Heart left ventricle (tissue), 13 donors: ENCODE measurements around the gene LARP1.

Experiments used
- POLR2A ChIP-seq, 2 donors: fragments of 450-650 bp; IDR thresholded peaks; one replicate each; pipeline ENCODE4 v1.6.1; 2017; ENCODE audit warnings: antibody characterized with exemption in 2 of 2, mild to moderate bottlenecking in 2 of 2, moderate library complexity in 2 of 2
- TF ChIP-seq, protein P1 (sequence below), 12 donors: fragments of 200-600 bp; sonication (generic) in 4 of 12; IDR thresholded peaks; one replicate each; pipeline versions ENCODE4 v1.5.0 to v1.8.0; 2018 to 2022; ENCODE audit warnings: antibody characterized with exemption in 12 of 12, mild to moderate bottlenecking in 5 of 12
- donor health status: ischemic (EF 13 %, LVEDD 7.1; RV severe dilation, severe dysfunction).
- donor health status: DM: no; HTN: yes; CAD: no.
- donor health status: DM: no; HTN: no; CAD: no.
- donor health status: ischemic (EF 25% LVEDD 6.9; RV normal size, moderate dysfunction).
- donor health status: ischemic (EF 25% LVEDD 5.7; RV mildly dilated, moderate dysfunction).
- donor health status: ischemic (EF 35%, LVEDD 5.7; RV mildly dilated, moderate dysfunction).
- donor health status: nonischemic (EF 11% LVEDD 7.7; RV severe dilation, severe dysfunction).
- donor health status: DM: yes; HTN: yes; CAD: no.
- donor health status: PGD.
- donor health status: ischemic (EF 29% LVEDD 5.4; RV normal size, mild dysfunction).
- donor health status: nonischemic (EF 23%, LVEDD 6.1; RV moderate dilation, normal function).

DNA sequence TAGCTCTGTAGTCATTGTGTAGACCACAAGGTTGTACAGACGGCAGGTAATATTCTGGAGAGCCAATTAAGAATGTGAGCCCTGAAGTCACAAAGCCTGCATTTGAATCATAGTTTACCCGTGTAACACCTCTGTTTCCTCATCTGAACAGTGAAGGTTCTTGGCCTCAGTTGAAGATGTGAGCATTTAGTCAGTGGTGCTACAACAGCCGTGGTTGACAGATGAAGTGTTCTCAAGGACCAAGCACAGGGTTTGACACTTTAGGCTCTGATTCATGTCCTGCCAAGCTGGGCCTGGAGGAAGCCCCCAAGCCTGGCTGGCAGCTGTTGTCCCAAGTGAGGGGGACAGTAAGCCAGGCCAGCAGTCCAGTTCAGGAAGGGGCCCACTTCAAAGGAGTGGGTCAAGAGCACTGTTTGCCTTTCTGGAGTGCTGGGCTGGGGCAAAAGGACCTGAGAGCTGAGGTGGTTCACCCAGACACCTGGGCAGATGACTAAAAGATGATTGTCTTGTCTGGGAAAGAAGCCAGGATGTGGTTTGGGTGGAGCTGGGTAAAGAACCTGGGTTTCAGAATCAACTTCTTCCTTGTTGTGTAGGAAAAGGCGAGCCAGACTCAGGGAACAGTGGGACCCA is 74.5 kb downstream of the LARP1 start:
- TF ChIP-seq POLR2A (IDR thresholded peaks at IDR 0.05) = no peak
- TF ChIP-seq, protein P1, sequence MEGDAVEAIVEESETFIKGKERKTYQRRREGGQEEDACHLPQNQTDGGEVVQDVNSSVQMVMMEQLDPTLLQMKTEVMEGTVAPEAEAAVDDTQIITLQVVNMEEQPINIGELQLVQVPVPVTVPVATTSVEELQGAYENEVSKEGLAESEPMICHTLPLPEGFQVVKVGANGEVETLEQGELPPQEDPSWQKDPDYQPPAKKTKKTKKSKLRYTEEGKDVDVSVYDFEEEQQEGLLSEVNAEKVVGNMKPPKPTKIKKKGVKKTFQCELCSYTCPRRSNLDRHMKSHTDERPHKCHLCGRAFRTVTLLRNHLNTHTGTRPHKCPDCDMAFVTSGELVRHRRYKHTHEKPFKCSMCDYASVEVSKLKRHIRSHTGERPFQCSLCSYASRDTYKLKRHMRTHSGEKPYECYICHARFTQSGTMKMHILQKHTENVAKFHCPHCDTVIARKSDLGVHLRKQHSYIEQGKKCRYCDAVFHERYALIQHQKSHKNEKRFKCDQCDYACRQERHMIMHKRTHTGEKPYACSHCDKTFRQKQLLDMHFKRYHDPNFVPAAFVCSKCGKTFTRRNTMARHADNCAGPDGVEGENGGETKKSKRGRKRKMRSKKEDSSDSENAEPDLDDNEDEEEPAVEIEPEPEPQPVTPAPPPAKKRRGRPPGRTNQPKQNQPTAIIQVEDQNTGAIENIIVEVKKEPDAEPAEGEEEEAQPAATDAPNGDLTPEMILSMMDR (IDR thresholded peaks at IDR 0.05) = no peak
